Trophoblast cell (in vitro differentiated cells and primary cell): Measurements from ENCODE around the gene ASF1B.
"Not testable (repeated sequence)": the region's sequence is repeated elsewhere in the genome, so short reads cannot be mapped to it uniquely, and the experiment has no call there.

Experiments
- DNase-seq, 2 donors: peaks; one replicate each; pipeline ENCODE4 v3.0.0-alpha.2; 2016
- H2AFZ ChIP-seq: 2 replicates; pipeline ENCODE4 v1.6.1; 2013; ENCODE audit warnings: low read length, moderate library complexity, mild to moderate bottlenecking; ENCODE audit not compliant: insufficient read depth, poor library complexity
- H2AK5ac ChIP-seq: 2 replicates; pipeline ENCODE4 v1.6.1; 2013; ENCODE audit warnings: mild to moderate bottlenecking, low read length
- H2BK120ac ChIP-seq: 2 replicates; pipeline ENCODE4 v1.6.1; 2013; ENCODE audit warnings: low read length, mild to moderate bottlenecking, moderate library complexity; ENCODE audit not compliant: insufficient read depth, poor library complexity
- H2BK12ac ChIP-seq: 2 replicates; pipeline ENCODE4 v1.6.1; 2013; ENCODE audit warnings: mild to moderate bottlenecking, low read length, moderate library complexity
- H2BK5ac ChIP-seq: 2 replicates; pipeline ENCODE4 v1.6.1; 2013; ENCODE audit warnings: low read length, low read depth, moderate library complexity, mild to moderate bottlenecking; ENCODE audit not compliant: poor library complexity
- H3K14ac ChIP-seq: 2 replicates; pipeline ENCODE4 v1.6.1; 2013; ENCODE audit warnings: mild to moderate bottlenecking, low read length
- H3K18ac ChIP-seq: 2 replicates; pipeline ENCODE4 v1.6.1; 2013; ENCODE audit warnings: mild to moderate bottlenecking, low read length
- H3K23ac ChIP-seq: 2 replicates; pipeline ENCODE4 v1.6.1; 2013; ENCODE audit warnings: low read length
- H3K27ac ChIP-seq: 2 replicates; pipeline ENCODE4 v1.5.1; 2013; ENCODE audit warnings: low read depth, mild to moderate bottlenecking, inconsistent platforms, low read length, moderate library complexity
- H3K27me3 ChIP-seq: 2 replicates; pipeline ENCODE4 v1.6.1; 2013; ENCODE audit warnings: inconsistent platforms, mild to moderate bottlenecking, low read length, moderate library complexity; ENCODE audit not compliant: insufficient read depth
- H3K36me3 ChIP-seq, 2 experiments: 1 replicate in 1 of 2; 2 replicates in 1 of 2; pipeline ENCODE4 v1.6.1; 2013; ENCODE audit warnings: low read length in 2 of 2, mild to moderate bottlenecking in 2 of 2, moderate library complexity in 1 of 2; ENCODE audit not compliant: insufficient read depth in 2 of 2, control insufficient read depth in 1 of 2
- H3K4ac ChIP-seq: 2 replicates; pipeline ENCODE4 v1.6.1; 2013; ENCODE audit warnings: low read depth, mild to moderate bottlenecking, low read length, moderate library complexity
- H3K4me1 ChIP-seq, 2 experiments: 1 replicate in 1 of 2; 2 replicates in 1 of 2; pipeline ENCODE4 v1.6.1; 2013; ENCODE audit warnings: low read length in 2 of 2, mild to moderate bottlenecking in 2 of 2, moderate library complexity in 1 of 2; ENCODE audit not compliant: insufficient read depth in 2 of 2, control insufficient read depth in 1 of 2
- H3K4me2 ChIP-seq: 2 replicates; pipeline ENCODE4 v1.6.1; 2013; ENCODE audit warnings: inconsistent platforms, mild to moderate bottlenecking, low read length, moderate library complexity
- H3K4me3 ChIP-seq: 2 replicates; pipeline ENCODE4 v1.5.1; 2013; ENCODE audit warnings: mild to moderate bottlenecking, low read depth, low read length, inconsistent platforms
- H3K79me1 ChIP-seq: one replicate; pipeline ENCODE4 v1.6.1; 2013; ENCODE audit warnings: low read length
- H3K79me2 ChIP-seq: 2 replicates; pipeline ENCODE4 v1.6.1; 2013; ENCODE audit warnings: low read length, mild to moderate bottlenecking; ENCODE audit not compliant: control insufficient read depth, insufficient read depth, poor library complexity
- H3K9ac ChIP-seq: 2 replicates; pipeline ENCODE4 v1.6.1; 2013; ENCODE audit warnings: mild to moderate bottlenecking, low read length
- H3K9me3 ChIP-seq: 2 replicates; pipeline ENCODE4 v1.6.1; 2013; ENCODE audit warnings: low read depth, mild to moderate bottlenecking, control low read depth, inconsistent platforms, low read length; ENCODE audit not compliant: insufficient read depth
- H4K12ac ChIP-seq: 2 replicates; pipeline ENCODE4 v1.6.1; 2013; ENCODE audit warnings: low read depth, mild to moderate bottlenecking, low read length, moderate library complexity
- H4K8ac ChIP-seq: 2 replicates; pipeline ENCODE4 v1.6.1; 2013; ENCODE audit warnings: low read depth, mild to moderate bottlenecking, low read length, moderate library complexity
- H4K91ac ChIP-seq: one replicate; pipeline ENCODE4 v1.6.1; 2013; ENCODE audit warnings: low read depth, mild to moderate bottlenecking, low read length, moderate library complexity
- WGBS: extraction: QIAGEN DNeasy Blood & Tissue Kit; methylation state at CpG from one replicate; pipeline ENCODE4 v1.1.7; 2013; ENCODE audit warnings: missing lambda C conversion rate; ENCODE audit not compliant: insufficient read length, insufficient coverage; ENCODE audit errors: extremely low coverage; 5-methylcytosine and 5-hydroxymethylcytosine counted together

ASF1B gene

DNA sequence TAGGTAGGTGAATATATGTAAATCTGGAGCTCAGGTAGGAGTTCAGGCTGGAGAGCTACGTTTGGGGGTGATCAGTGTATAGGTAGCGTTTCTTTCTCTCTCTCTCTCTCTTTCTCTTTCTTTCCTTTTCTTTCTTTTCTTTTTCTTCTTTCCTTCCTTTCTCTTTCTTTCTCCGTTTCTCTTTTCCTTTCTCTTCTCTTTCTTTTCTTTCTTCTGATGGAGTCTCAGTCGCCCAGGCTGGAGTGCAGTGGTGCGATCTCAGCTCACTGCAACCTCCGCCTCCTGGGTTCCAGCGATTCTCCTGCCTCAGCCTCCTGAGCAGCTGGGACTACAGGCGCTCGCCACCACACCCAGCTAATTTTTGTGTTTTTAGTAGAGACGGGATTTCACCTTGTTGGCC lies 9.8 kb upstream of the ASF1B start:
- H3K27ac ChIP-seq, H2AK5ac ChIP-seq, H3K27me3 ChIP-seq, H4K91ac ChIP-seq, H3K23ac ChIP-seq, H2BK5ac ChIP-seq, H3K79me2 ChIP-seq, H4K12ac ChIP-seq, H4K8ac ChIP-seq, H3K4me2 ChIP-seq, DNase-seq, H3K9me3 ChIP-seq, H2AFZ ChIP-seq, H3K18ac ChIP-seq, H3K4me3 ChIP-seq, H3K14ac ChIP-seq, H2BK120ac ChIP-seq, H3K4me1 ChIP-seq, H3K9ac ChIP-seq, H3K79me1 ChIP-seq, H3K4ac ChIP-seq, H3K36me3 ChIP-seq, H2BK12ac ChIP-seq: not testable (repeated sequence)
- no CpG with 5 or more reads among the region's 10 CpGs for WGBS

DNA sequence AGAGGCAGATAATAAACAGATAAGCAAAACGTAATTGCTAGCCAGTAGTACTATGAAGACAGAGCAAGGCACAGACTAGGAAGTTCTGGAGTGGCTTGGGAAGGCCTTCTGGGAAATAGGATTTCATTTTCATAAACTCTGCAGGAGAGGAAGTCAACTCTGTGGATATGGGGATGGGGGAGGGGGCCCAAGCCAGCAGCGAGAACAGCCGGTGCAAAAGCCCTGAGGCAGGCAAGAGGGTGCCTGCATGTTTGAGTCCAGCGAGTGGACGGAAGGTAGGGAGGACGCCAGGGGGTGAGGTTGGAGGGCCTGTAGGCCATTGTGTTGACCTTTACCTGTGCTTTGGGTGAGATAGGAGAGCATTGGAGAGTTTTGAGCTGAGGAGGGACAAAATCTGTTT lies 9.0 kb upstream of the ASF1B start:
- Histone ChIP-seq H4K8ac (no peak overlapping the region), H2BK5ac (no peak overlapping the region), H2AK5ac (no peak overlapping the region), H3K4me1 (peaks cover 7% of the 10 kb centered on the region in 2 experiments), H3K23ac (no peak overlapping the region), H2BK120ac (no peak overlapping the region), H2AFZ (no peak overlapping the region), H3K27ac (no peak overlapping the region), H3K79me1 (peaks cover 2% of the 10 kb centered on the region), H4K91ac (no peak overlapping the region), H3K14ac (no peak overlapping the region), H3K27me3 (no peaks in the 10 kb centered on the region), H3K9me3 (no peaks in the 10 kb centered on the region), H4K12ac (no peak overlapping the region), H3K9ac (no peak overlapping the region), H3K79me2 (no peaks in the 10 kb centered on the region), H3K18ac (no peak overlapping the region), H3K4me2 (no peak overlapping the region), H3K36me3 (no peaks in the 10 kb centered on the region), H2BK12ac (no peak overlapping the region), H3K4me3 (no peak overlapping the region), H3K4ac (no peak overlapping the region)
- WGBS = no CpG with 5 or more reads among the region's 6 CpGs
- peak; percentile 64 to 75 for DNase-seq

DNA sequence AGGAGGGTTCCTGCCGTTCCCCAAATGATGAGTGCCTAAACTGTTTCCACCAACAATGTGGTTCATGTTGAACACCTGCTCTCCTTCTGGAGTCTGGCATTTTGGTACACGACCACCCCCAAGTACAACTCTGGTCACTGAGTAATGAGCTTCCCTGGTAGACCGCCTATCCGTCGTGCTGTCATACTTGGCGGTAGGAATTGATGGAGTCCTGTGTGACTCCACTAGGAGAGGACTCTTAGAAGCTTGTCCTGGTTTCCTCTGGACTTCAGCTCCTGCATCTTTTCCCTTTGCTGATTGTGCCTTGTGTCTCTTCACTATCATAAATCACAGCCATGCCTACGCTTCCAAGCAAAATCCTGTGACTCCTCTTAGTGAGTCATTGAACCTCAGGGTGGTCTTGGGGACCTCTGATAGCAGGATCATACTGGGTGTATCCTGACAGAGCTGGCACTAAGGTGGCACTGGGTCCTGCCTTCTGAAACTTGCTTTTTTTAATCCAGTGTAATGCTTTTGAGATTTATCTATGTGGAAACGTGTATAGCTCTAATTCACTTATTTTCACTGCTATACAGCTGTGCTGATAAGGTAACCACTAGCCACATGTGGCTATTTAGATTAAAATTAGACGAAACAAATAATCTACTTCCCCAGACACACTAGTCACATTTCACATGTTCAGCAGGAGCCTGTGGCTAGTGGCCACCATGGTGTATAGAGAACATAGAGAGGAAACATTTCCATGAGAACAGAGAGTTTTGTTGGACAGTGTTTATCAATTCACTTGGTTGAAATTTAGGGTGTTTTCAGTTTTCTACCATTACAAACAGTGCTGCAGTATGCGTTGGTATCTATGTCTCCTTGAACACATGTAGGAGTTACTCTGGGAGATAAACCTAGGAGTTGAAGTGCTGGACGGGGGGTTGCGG lies 6.1 kb upstream of the ASF1B start:
- Histone ChIP-seq H3K9ac (no peak overlapping the region), H3K36me3 (no peaks in the 10 kb centered on the region), H3K27ac (no peak overlapping the region), H3K27me3 (no peaks in the 10 kb centered on the region), H2BK120ac (no peak overlapping the region), H2BK12ac (no peak overlapping the region), H4K12ac (no peak overlapping the region), H2BK5ac (no peak overlapping the region), H3K79me2 (no peaks in the 10 kb centered on the region), H3K23ac (no peak overlapping the region), H3K18ac (no peak overlapping the region), H3K14ac (no peak overlapping the region), H3K4me3 (no peak overlapping the region), H3K79me1 (peaks cover 2% of the 10 kb centered on the region), H2AK5ac (no peak overlapping the region), H3K4ac (no peak overlapping the region), H4K8ac (no peak overlapping the region), H2AFZ (no peak overlapping the region), H3K4me1 (peaks cover 7 to 14% of the 10 kb centered on the region in 2 experiments), H4K91ac (no peak overlapping the region), H3K9me3 (no peaks in the 10 kb centered on the region), H3K4me2 (no peak overlapping the region)
- no peak for DNase-seq
- WGBS = no CpG with 5 or more reads among the region's 12 CpGs

DNA sequence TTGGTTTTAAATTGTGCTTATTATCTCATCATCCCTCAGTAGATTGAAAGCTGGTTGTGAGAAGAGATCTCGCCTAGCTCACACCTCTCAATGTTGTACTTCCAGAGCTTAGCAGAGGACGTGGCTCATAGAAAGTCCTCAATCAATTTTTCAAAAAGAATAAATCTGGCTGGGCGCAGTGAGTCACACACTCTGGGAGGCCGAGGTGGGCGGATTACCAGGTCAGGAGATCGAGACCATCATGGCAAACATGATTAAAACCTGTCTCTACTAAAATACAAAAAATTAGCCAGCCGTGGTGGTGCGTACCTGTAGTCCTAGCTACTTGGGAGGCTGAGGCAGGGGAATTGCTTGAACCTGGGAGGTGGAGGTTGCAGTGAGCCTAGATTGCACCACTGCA lies 4.7 kb upstream of the ASF1B start:
- Histone ChIP-seq H2BK5ac (no peak overlapping the region), H3K23ac (no peak overlapping the region), H2BK12ac (no peak overlapping the region)

More for the DNA sequence above, 4.7 kb upstream of the ASF1B start:
- Histone ChIP-seq H3K18ac (no peak overlapping the region), H4K8ac (no peak overlapping the region), H3K36me3 (no peaks in the 10 kb centered on the region), H2AK5ac (no peak overlapping the region), H3K4me2 (no peak overlapping the region), H3K27ac (no peak overlapping the region), H3K79me2 (peaks cover 3% of the 10 kb centered on the region), H3K79me1 (peaks cover 7% of the 10 kb centered on the region), H2BK120ac (no peak overlapping the region), H3K4me3 (no peak overlapping the region), H4K91ac (no peak overlapping the region), H3K14ac (no peak overlapping the region), H3K9me3 (no peaks in the 10 kb centered on the region), H4K12ac (no peak overlapping the region), H3K4ac (no peak overlapping the region), H2AFZ (no peak overlapping the region), H3K27me3 (no peaks in the 10 kb centered on the region), H3K9ac (no peak overlapping the region), H3K4me1 (peaks cover 0 to 12% of the 10 kb centered on the region in 2 experiments)
- no CpG with 5 or more reads among the region's 8 CpGs for WGBS
- no peak for DNase-seq
